HTERT RPE-1 (cell line): ENCODE results near the gene SNAPC4.

Experiments used
- in situ Hi-C: fragments of 300-500 bp; cut with MboI; formaldehyde crosslinking; loops from 4 replicates; pipeline ENCODE4 v1.14.3; 2020; ENCODE audit warnings: low sequenced_read_pairs

SNAPC4 gene, protein sequence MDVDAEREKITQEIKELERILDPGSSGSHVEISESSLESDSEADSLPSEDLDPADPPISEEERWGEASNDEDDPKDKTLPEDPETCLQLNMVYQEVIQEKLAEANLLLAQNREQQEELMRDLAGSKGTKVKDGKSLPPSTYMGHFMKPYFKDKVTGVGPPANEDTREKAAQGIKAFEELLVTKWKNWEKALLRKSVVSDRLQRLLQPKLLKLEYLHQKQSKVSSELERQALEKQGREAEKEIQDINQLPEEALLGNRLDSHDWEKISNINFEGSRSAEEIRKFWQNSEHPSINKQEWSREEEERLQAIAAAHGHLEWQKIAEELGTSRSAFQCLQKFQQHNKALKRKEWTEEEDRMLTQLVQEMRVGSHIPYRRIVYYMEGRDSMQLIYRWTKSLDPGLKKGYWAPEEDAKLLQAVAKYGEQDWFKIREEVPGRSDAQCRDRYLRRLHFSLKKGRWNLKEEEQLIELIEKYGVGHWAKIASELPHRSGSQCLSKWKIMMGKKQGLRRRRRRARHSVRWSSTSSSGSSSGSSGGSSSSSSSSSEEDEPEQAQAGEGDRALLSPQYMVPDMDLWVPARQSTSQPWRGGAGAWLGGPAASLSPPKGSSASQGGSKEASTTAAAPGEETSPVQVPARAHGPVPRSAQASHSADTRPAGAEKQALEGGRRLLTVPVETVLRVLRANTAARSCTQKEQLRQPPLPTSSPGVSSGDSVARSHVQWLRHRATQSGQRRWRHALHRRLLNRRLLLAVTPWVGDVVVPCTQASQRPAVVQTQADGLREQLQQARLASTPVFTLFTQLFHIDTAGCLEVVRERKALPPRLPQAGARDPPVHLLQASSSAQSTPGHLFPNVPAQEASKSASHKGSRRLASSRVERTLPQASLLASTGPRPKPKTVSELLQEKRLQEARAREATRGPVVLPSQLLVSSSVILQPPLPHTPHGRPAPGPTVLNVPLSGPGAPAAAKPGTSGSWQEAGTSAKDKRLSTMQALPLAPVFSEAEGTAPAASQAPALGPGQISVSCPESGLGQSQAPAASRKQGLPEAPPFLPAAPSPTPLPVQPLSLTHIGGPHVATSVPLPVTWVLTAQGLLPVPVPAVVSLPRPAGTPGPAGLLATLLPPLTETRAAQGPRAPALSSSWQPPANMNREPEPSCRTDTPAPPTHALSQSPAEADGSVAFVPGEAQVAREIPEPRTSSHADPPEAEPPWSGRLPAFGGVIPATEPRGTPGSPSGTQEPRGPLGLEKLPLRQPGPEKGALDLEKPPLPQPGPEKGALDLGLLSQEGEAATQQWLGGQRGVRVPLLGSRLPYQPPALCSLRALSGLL (N-terminal part only)

DNA sequence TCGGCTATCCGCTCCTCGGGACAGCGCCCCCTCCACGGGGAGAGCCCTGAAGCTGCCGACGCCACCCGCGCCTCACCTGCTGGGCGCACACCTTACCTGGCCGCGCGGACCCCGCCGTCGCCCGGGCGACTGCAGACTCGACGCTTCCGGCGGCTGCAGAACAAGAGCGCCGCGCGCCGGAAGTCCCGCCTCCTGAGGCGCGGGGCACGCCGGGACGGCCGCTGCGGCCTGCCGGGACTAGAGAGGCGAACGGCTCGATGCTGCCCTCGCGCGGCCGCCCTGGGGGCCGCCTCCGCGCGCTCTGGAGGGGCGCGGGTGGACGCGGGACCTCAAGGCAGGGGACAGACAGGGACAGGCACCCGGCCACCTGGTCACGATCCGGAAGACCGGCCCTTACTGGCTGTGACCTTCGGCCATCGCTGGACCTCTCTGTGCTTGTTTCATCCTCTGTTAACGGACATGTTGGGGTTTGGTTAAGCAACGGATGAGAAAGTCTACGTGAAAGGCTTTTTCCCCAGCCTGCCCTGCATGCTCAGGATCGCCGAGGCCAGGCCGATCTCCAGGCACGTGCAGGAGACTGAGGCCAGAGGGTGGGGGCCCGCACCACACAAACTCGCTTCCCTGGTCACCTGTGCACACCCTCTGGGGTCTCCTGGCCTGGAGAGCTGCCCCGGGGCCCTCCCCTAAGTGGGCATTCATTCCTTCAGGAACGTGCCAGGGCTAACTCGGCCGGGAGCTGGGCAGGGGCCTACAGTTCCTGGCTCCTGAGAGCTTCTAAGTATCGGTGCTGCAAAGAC lies at the start of gene SNAPC4:
SNAPC4 (minus strand) TSS at position 133 of the 797 bp plus-strand sequence. CDS start 1,742 bp downstream, outside the sequence.
- in situ Hi-C loops = no loop called here

DNA sequence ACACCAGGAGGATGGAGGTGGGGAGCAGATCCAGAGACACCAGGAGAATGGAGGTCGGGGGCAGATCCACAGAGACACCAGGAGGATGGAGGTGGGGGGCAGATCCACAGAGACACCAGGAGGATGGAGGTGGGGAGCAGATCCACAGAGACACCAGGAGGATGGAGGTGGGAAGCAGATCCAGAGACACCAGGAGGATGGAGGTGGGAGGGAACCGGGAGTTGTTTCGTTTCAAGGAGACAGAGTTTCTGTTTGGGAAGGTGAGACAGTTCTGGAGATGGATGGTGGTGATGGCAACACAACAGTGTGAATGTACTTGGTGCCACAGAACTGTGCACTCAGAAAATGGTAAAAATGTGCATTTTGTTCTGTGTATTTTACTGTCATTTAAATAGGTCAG lies 48.7 kb upstream of the SNAPC4 start:
- in situ Hi-C loops = no loop called here

GRCh38 chr9:136447173-136447778 lies 47.3 kb upstream of the SNAPC4 start:
- in situ Hi-C loops = no loop called here

- in situ Hi-C loops = no loop called here
Measured at GRCh38 chr9:136445799-136446198, 45.8 kb upstream of the SNAPC4 start.

- in situ Hi-C loops = no loop called here
Measured at GRCh38 chr9:136444102-136444501, 44.1 kb upstream of the SNAPC4 start.

DNA sequence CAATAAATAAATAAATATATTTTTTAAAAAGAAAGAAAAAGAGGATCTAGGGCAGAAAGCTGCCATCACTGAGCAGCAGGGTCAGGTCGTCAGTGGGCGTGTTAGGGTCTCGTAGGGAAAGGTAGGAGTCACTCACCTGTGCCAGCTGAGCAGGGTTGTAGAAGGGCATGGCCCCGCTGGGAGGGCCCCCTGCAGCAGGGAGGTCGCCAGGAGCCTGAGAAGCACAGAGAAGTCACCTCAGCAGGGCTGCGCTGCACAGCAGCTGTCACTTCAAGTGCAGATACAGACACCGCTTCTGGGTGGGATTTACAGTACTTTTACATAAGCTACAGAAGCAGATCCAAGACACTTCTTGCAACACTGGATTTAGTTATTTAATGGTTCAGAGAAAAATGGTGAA lies 43.7 kb upstream of the SNAPC4 start:
- in situ Hi-C loops = no loop called here

DNA sequence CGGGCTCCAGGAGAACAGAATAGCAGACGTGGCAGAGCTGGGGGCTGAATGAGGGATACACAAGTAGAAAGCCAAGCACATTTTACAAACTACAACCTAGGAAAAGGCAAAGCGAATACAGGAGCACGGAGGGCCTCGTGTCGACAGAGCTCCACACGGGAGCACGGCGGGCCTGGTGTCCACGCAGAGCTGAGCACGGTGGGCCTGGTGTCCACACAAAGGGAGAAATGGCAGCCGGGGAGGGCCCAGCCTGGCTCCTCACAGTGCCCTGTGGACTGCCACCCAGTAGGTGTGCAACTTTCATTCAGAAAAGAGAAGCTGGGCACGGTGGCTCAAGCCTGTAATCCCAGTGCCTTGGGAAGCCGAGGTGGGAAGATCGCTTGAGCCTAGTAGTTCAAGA lies 43.1 kb upstream of the SNAPC4 start:
- in situ Hi-C loops = no loop called here

DNA sequence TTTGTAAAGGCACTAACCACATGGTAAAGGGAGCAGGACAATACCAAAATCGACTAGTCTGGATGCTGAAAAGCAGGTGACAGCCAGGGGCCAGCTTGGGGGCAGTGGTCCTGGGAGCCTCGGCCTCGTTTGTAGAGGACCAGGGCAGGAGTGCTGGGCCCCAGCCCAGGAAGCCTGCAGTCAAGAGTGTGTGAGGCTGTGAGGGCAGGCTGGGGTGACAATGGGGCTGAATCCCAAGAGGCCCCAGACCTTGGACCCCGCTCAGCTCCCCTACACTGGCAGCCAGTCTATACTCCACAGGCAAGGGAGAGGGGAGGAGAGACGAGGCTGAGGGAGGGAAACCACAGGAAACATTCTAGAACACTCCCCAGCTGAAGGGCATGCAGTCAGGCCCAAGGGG lies 42.3 kb upstream of the SNAPC4 start:
- in situ Hi-C loops = no loop called here

GRCh38 chr9:136441681-136442245 lies 41.8 kb upstream of the SNAPC4 start:
- in situ Hi-C loops = no loop called here

DNA sequence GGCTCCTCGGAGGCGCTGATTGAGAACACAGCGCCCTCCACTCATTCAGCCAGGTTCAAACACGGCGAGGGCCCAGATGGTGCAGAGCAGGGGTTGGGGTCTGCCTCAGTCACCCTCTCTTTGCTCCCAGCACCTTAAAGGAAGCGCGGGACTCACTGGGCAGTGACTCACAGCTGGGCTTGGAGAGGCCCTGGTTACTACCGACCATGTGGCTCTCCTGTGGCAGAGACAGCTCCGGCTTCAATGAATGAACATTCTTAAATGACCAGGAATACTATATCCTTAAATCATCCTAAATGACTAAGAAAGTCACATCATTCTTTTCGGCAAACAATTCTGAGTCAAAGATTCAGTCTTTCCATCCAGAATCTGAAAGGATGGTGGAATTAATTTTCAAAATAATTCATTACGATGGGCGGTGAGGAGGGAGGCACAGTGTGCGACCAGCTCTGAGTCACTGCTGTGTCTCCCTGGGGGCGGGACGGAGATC lies 41.3 kb upstream of the SNAPC4 start:
- in situ Hi-C loops = no loop called here

DNA sequence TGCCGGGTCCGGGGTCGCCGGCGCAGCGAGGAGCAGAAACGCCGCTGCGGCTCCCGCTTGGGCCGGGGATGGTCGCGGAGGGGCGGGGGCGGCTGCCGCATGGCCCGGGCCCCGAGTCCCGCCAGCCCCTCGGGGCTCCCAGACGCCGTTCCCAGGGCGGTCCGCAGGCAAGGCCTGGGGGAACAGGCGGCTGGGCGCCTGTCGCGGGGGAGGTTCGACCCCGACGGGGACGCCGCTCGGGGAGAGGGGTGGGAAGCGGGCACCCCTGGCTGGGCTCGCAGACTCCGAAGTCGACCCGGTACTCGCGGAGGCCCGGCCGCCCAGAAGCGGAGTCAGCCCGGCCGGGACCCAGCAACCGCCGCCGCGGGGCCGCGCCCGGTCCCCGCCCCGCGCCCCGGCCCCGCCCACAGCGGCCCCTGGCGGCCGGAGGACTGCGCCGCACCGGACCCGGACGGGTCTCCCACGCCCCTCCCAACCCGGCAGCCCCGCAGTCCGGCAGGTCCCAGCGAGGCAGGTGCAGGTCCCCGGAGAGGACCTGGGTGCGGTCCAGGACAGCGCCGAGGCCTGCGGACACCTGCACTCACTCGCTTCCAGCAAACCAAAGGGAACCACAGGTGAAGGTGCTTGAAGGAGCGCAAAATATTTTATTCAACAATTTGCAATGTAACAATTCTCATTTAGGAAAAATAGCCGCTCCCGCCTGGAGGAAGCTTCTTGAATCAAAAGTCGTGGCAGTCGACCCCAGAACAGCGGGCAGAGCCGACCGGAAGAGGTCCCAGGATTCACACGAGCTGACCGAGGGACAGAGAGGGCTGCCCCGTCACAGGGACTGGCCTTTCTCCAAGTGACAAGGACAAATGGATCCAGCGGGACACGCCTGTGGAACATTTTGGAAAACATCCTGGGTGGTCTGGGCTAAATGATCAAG lies 39.8 kb upstream of the SNAPC4 start, which contains the start of gene INPP5E:
INPP5E (minus strand) TSS at position 365 of the 928 bp plus-strand sequence. CDS start 426 bp downstream, outside the sequence.
- in situ Hi-C loops = no loop called here

GRCh38 chr9:136438548-136439480 lies 38.8 kb upstream of the SNAPC4 start:
- in situ Hi-C loops = no loop called here

- in situ Hi-C loops = no loop called here
Measured at GRCh38 chr9:136437839-136438547, 38.0 kb upstream of the SNAPC4 start.

DNA sequence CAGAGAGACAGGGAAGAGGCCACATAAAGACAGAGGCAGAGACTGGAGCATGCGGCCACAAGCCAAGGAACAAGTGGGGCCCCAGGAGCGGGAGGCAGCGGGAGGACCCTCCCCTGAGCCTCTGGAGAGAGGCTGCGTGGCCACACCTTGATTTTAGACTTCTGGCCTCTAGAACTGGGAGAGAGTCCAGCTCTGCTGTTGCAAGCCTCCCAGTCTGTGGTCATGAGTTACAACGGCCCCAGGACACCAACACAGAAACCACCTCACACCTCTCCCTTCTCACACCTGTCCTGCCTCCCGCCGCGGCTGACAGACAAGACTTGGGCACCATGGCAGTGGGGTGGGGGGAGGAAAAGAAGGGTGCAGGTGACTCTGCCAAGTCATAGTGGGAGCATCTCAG lies 37.5 kb upstream of the SNAPC4 start:
- in situ Hi-C loops = no loop called here

DNA sequence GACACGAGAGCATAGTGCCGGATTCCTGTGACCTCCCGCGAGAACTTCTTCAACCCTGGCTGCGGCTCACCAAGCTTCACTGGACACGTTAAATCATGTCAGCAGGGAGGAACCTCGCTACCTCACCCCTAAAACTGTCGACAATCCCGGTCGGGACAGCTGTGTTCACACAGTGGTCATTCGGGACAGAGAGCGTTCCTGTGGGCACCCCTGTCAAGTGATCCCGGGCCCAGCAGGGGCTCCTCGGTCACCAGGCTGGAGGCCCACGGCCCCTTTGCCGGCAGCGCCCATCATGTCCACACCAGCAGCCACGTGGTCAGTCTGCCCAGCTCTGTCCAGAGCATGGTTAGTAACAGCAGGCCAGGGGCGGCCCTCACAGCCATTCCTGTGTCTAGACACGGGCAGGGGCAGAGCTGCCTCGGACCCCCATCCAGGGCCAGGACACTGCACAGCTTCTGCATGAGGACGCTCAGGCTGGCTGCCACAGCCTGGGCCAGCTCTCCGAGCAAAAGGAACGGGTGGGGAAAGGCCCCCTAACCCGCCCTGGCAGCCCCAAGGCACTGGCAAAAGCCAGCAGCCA lies 36.2 kb upstream of the SNAPC4 start:
- in situ Hi-C loops = no loop called here

DNA sequence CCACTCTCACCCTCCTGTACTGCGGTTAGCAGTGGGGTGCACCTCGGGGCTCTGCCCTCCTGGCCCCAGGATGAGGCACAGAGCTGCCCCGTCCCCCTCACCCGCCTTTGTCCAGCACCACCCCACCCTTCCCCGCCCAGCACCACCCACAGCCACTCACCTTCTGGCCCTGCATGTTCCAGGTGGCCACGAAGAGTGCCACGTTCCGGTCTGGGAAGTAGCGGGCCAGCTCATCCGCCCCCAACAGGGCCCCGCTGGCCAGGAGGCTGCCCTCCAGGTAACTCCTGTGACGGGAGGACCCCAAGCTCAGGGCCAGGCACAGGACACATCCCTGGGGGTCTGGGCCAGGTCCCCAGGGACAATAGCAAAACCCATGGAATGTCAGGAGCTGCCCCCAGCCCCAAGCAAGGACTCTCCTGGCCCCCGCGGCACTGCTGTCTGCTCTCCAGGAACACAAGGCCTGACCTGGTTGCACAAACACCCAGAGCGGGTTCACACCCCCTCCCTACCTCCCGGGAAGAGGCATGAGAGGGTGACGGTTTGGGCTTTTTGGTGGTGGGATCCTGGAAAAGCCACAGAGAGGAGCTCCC lies 34.7 kb upstream of the SNAPC4 start:
- in situ Hi-C loops = no loop called here
